IMR-90 (cell line): ENCODE results near the gene UST.

ENCODE experiments used
- FOS ChIP-seq: fragments of 150-350 bp; IDR thresholded peaks from 2 replicates; pipeline ENCODE4 v1.6.1; 2016; ENCODE audit warnings: low read depth, low read length
- RFX5 ChIP-seq: IDR thresholded peaks from 2 replicates; pipeline ENCODE4 v1.8.0; 2012; ENCODE audit warnings: low read depth, mild to moderate bottlenecking, low read length, moderate library complexity

DNA sequence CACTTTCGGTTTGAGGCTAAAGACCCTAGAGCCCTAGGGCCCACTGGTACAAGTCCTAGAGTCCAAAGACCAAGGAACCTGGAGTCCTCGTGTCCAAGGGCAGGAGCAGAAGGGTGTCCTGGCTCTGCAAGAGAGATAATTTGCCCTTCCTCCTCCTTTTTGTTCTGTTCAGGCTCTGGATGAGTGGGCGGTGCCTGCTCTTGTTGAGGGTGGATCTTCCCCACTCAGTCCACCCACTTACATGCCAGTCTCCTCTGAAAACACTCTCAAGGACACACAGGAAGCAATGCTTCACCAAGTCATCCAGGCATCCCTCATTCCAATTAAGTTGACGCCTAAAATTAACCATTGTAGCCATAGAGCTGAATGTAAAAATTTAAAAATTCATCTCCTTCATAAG, 102.1 kb downstream of the UST start:
- TF ChIP-seq FOS (no peak), RFX5 (no peak)
